D721Med (cell line): ENCODE data around the gene NOL8.

Experiments
- DNase-seq: peaks from one replicate; pipeline ENCODE4 v3.0.0; 2011; ENCODE audit warnings: low spot score; ENCODE audit not compliant: insufficient read length
- FAIRE-seq: peaks from 2 replicates; lab custom pipeline; 2011; peaks lifted over from hg19 to GRCh38; lab: Jason Lieb, UNC
- TF ChIP-seq, protein P1 (sequence below): IDR thresholded peaks from 2 replicates; pipeline ENCODE4 v1.5.1; 2012; ENCODE audit warnings: mild to moderate bottlenecking, control low read depth; ENCODE audit not compliant: insufficient read depth; ENCODE audit errors: missing control alignments

The NOL8 gene

GRCh38 chr9:92312887-92313623 lies 12.1 kb downstream of the NOL8 start:
- TF ChIP-seq, protein P1, sequence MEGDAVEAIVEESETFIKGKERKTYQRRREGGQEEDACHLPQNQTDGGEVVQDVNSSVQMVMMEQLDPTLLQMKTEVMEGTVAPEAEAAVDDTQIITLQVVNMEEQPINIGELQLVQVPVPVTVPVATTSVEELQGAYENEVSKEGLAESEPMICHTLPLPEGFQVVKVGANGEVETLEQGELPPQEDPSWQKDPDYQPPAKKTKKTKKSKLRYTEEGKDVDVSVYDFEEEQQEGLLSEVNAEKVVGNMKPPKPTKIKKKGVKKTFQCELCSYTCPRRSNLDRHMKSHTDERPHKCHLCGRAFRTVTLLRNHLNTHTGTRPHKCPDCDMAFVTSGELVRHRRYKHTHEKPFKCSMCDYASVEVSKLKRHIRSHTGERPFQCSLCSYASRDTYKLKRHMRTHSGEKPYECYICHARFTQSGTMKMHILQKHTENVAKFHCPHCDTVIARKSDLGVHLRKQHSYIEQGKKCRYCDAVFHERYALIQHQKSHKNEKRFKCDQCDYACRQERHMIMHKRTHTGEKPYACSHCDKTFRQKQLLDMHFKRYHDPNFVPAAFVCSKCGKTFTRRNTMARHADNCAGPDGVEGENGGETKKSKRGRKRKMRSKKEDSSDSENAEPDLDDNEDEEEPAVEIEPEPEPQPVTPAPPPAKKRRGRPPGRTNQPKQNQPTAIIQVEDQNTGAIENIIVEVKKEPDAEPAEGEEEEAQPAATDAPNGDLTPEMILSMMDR: no peak
- FAIRE-seq: no peak
- DNase-seq: no peak

GRCh38 chr9:92310562-92310961 lies 14.6 kb downstream of the NOL8 start:
- TF ChIP-seq, protein P1: no peak
- DNase-seq (no peak), FAIRE-seq (no peak)

DNA sequence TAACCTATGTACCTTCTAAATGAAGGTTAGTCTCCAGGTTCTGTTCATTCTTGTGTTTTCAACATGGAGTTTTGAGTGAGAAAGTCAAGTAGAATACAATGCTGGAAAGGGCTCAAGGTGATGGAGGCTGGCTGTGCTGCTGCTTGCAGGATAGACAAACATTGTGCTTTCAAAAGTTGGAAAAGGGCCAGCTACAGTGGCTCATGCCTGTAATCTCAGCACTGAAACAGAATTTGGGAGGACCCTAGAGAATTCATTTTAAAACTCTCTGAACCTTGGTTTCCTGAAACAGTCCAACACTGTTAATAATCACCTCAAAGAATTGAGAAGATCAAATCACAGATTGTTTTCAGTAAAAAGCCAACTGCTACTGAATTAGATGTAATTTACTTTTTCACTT lies 16.3 kb downstream of the NOL8 start:
- no peak for FAIRE-seq
- TF ChIP-seq, protein P1: no peak
- DNase-seq: no peak

GRCh38 chr9:92300936-92301335 lies 24.2 kb downstream of the NOL8 start:
- FAIRE-seq: no peak
- TF ChIP-seq, protein P1: no peak
- no peak for DNase-seq

DNA sequence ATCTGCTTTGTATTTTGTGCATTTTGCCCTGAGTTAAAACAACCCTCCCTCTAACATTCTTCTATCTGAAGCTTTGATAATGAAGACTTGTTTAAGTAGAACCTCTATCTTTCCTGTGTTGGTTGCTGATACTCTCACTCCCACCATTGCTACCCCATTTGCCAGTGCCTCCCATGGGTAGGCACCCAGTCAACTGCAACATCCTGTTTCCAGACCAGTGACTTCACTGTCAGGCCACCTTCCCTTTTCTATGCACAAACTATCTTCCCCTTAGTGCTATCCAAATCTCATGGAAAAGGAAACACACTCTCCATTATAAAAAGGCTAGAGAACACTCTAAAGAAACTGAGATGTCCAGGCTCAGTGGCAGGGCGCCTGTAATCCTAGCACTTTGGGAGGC lies 26.0 kb downstream of the NOL8 start:
- no peak for DNase-seq
- TF ChIP-seq, protein P1: no peak
- FAIRE-seq: no peak

DNA sequence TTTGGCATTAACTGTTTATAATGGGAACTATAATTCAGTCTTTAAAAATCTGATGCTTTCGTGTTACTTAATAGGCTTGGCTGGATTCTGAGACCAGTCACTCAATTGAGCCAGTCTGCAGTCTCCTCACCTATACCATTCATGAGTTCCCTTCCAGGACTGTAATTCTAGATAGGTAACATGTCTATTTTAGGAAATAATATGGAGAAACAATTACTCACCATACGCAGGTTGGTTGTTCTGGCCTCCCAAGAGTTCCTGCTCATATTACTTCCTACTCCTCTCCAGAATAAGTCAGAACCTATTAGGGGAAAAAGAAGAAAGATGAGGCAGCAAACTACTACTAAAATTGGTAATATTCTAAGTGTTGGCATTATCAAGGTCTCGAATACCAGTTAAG lies 27.1 kb downstream of the NOL8 start:
- FAIRE-seq (no peak), DNase-seq (no peak)
- TF ChIP-seq, protein P1: no peak

GRCh38 chr9:92297611-92298010 lies 27.5 kb downstream of the NOL8 start:
- TF ChIP-seq, protein P1: no peak
- FAIRE-seq (no peak), DNase-seq (no peak)
